B cell (primary cell): ENCODE data around the gene GP1BB.

Experiments used
- CTCF ChIP-seq: fragments of 200-600 bp; IDR thresholded peaks from one replicate; pipeline ENCODE4 v1.8.0; 2022; ENCODE audit warnings: antibody characterized with exemption, mild to moderate bottlenecking
- EZH2 ChIP-seq: IDR thresholded peaks from 2 replicates; pipeline ENCODE4 v1.6.1; 2012; ENCODE audit warnings: borderline replicate concordance, low read depth, mild to moderate bottlenecking, moderate library complexity, low read length; ENCODE audit not compliant: insufficient read depth, poor library complexity, severe bottlenecking

GRCh38 chr22:19718456-19719049 lies 4.8 kb upstream of the GP1BB start:
- no peak for TF ChIP-seq CTCF
- no peak for TF ChIP-seq EZH2
